H9 (cell line): ENCODE results near the gene SLC46A1. TPM values are rescaled to one million over a fixed set of nuclear protein-coding genes. Genes with fewer than 3 reads are reported as not detected.

Experiments used
- DNase-seq: peaks from one replicate; pipeline ENCODE4 v3.0.0-alpha.2; 2017
- H2AFZ ChIP-seq: one replicate; pipeline ENCODE4 v1.6.1; 2013; ENCODE audit warnings: mild to moderate bottlenecking, low read length, control low read depth, moderate library complexity
- H2AK5ac ChIP-seq: 2 replicates; pipeline ENCODE4 v1.6.1; 2013; ENCODE audit warnings: low read length, control low read depth, mixed read lengths; ENCODE audit not compliant: insufficient read length
- H2BK120ac ChIP-seq: one replicate; pipeline ENCODE4 v1.6.1; 2013; ENCODE audit warnings: low read depth, mild to moderate bottlenecking, low read length, control low read depth, inconsistent platforms; ENCODE audit not compliant: poor library complexity, severe bottlenecking
- H2BK12ac ChIP-seq: 2 replicates; pipeline ENCODE4 v1.6.1; 2013; ENCODE audit warnings: low read length, control low read depth, mixed read lengths, low read depth; ENCODE audit not compliant: insufficient read length
- H2BK15ac ChIP-seq: 2 replicates; pipeline ENCODE4 v1.6.1; 2013; ENCODE audit warnings: low read depth, low read length, control low read depth
- H2BK20ac ChIP-seq: one replicate; pipeline ENCODE4 v1.6.1; 2013; ENCODE audit warnings: low read depth, mild to moderate bottlenecking, low read length, control low read depth, inconsistent platforms; ENCODE audit not compliant: poor library complexity, severe bottlenecking
- H2BK5ac ChIP-seq: 2 replicates; pipeline ENCODE4 v1.6.1; 2013; ENCODE audit warnings: low read length, control low read depth, mixed read lengths; ENCODE audit not compliant: insufficient read length
- H3K14ac ChIP-seq: 2 replicates; pipeline ENCODE4 v1.6.1; 2013; ENCODE audit warnings: low read length, control low read depth; ENCODE audit not compliant: insufficient read depth
- H3K18ac ChIP-seq: 2 replicates; pipeline ENCODE4 v1.6.1; 2013; ENCODE audit warnings: low read depth, mild to moderate bottlenecking, mixed read lengths, low read length, control low read depth; ENCODE audit not compliant: insufficient read length
- H3K23ac ChIP-seq: 2 replicates; pipeline ENCODE4 v1.6.1; 2013; ENCODE audit warnings: low read length, control low read depth, mixed read lengths, low read depth; ENCODE audit not compliant: insufficient read length
- H3K23me2 ChIP-seq: 2 replicates; pipeline ENCODE4 v1.6.1; 2013; ENCODE audit warnings: low read depth, mild to moderate bottlenecking, mixed read lengths, low read length, control low read depth; ENCODE audit not compliant: insufficient read length, poor library complexity, severe bottlenecking
- H3K27ac ChIP-seq: 2 replicates; pipeline ENCODE4 v1.5.1; 2013; ENCODE audit warnings: low read length, control low read depth, mixed read lengths, low read depth; ENCODE audit not compliant: insufficient read length
- H3K27me3 ChIP-seq: 2 replicates; pipeline ENCODE4 v1.6.1; 2013; ENCODE audit warnings: low read length, control low read depth, inconsistent platforms; ENCODE audit not compliant: insufficient read depth
- H3K4ac ChIP-seq: 2 replicates; pipeline ENCODE4 v1.6.1; 2013; ENCODE audit warnings: low read depth, mild to moderate bottlenecking, control low read depth, inconsistent platforms, low read length, moderate library complexity
- H3K4me1 ChIP-seq: 2 replicates; pipeline ENCODE4 v1.6.1; 2013; ENCODE audit warnings: low read length, control low read depth, inconsistent platforms; ENCODE audit not compliant: insufficient read depth
- H3K4me2 ChIP-seq: 2 replicates; pipeline ENCODE4 v1.6.1; 2013; ENCODE audit warnings: low read length, control low read depth, mixed read lengths; ENCODE audit not compliant: insufficient read length, insufficient read depth
- H3K56ac ChIP-seq: 2 replicates; pipeline ENCODE4 v1.6.1; 2013; ENCODE audit warnings: low read depth, mild to moderate bottlenecking, mixed read lengths, low read length, control low read depth; ENCODE audit not compliant: insufficient read length
- H3K79me1 ChIP-seq: 2 replicates; pipeline ENCODE4 v1.6.1; 2013; ENCODE audit warnings: low read depth, mild to moderate bottlenecking, moderate library complexity, low read length, control low read depth, inconsistent platforms; ENCODE audit not compliant: insufficient read depth, poor library complexity, severe bottlenecking
- H3K79me2 ChIP-seq: 2 replicates; pipeline ENCODE4 v1.6.1; 2013; ENCODE audit warnings: low read length, control low read depth, inconsistent platforms; ENCODE audit not compliant: insufficient read depth
- H3K9ac ChIP-seq: 2 replicates; pipeline ENCODE4 v1.6.1; 2013; ENCODE audit warnings: low read length, control low read depth, mixed read lengths; ENCODE audit not compliant: insufficient read length; ENCODE audit errors: extremely low read depth
- H3K9me3 ChIP-seq: one replicate; pipeline ENCODE4 v1.6.1; 2013; ENCODE audit warnings: low read depth, low read length, inconsistent platforms; ENCODE audit not compliant: control insufficient read depth
- H3T11ph ChIP-seq: one replicate; pipeline ENCODE4 v1.6.1; 2013; ENCODE audit warnings: mild to moderate bottlenecking, low read length, control low read depth, inconsistent platforms
- H4K20me1 ChIP-seq: one replicate; pipeline ENCODE4 v1.6.1; 2013; ENCODE audit not compliant: control insufficient read depth, insufficient read length, insufficient read depth
- H4K5ac ChIP-seq: 2 replicates; pipeline ENCODE4 v1.6.1; 2013; ENCODE audit warnings: low read depth, mild to moderate bottlenecking, mixed read lengths, low read length, control low read depth; ENCODE audit not compliant: insufficient read length
- H4K8ac ChIP-seq: replicated peaks from 2 replicates; pipeline ENCODE4 v1.6.1; 2013; ENCODE audit warnings: low read length, control low read depth, mixed read lengths, low read depth; ENCODE audit not compliant: insufficient read length
- H4K91ac ChIP-seq: 2 replicates; pipeline ENCODE4 v1.6.1; 2013; ENCODE audit warnings: low read depth, mild to moderate bottlenecking, moderate library complexity, mixed read lengths, low read length, control low read depth; ENCODE audit not compliant: insufficient read length
- H3K27ac Mint-ChIP-seq, 3 experiments: 2 replicates in 2 of 3; 3 replicates in 1 of 3; pipeline ENCODE4 v1.8.0; 2020 to 2021; ENCODE audit warnings: mixed read lengths in 3 of 3, mild to moderate bottlenecking in 1 of 3, moderate library complexity in 1 of 3
- H3K27me3 Mint-ChIP-seq: 2 replicates; pipeline ENCODE4 v1.8.0; 2021; ENCODE audit warnings: low read depth, mild to moderate bottlenecking, moderate library complexity, mixed read lengths
- H3K36me3 Mint-ChIP-seq, 3 experiments: 2 replicates in 2 of 3; 3 replicates in 1 of 3; pipeline ENCODE4 v1.8.0; 2020 to 2021; ENCODE audit warnings: low read depth in 3 of 3, mixed read lengths in 3 of 3; ENCODE audit not compliant: insufficient read depth in 1 of 3
- H3K4me1 Mint-ChIP-seq, 2 experiments: 2 replicates each; pipeline ENCODE4 v1.8.0; 2020; ENCODE audit warnings: mixed read lengths in 2 of 2
- H3K4me3 Mint-ChIP-seq, 2 experiments: 2 replicates in 1 of 2; 3 replicates in 1 of 2; pipeline ENCODE4 v1.8.0; 2020 to 2021; ENCODE audit warnings: mild to moderate bottlenecking in 2 of 2, mixed read lengths in 2 of 2, moderate library complexity in 1 of 2
- H3K9me3 Mint-ChIP-seq, 2 experiments: 2 replicates in 1 of 2; 3 replicates in 1 of 2; pipeline ENCODE4 v1.8.0; 2020; ENCODE audit warnings: mild to moderate bottlenecking in 2 of 2, mixed read lengths in 2 of 2, moderate library complexity in 1 of 2
- CTCF ChIP-seq: fragments of 200-600 bp; sonication (generic); conservative IDR thresholded peaks from 3 replicates; pipeline ENCODE4 v1.8.0; 2021; ENCODE audit warnings: antibody characterized with exemption, mild to moderate bottlenecking
- WGBS: extraction: QIAGEN DNeasy Blood & Tissue Kit; methylation state at CpG from one replicate; pipeline ENCODE4 v1.1.7; 2013; ENCODE audit warnings: missing lambda C conversion rate, low lambda C conversion rate, mixed read lengths; ENCODE audit not compliant: insufficient read length; ENCODE audit errors: extremely low coverage; 5-methylcytosine and 5-hydroxymethylcytosine counted together
- total RNA-seq: library from RNA; stranded (reverse); gene quantifications from 2 replicates; pipeline ENCODE4 v1.2.1, GENCODE V29; 2021

SLC46A1 gene
- total RNA-seq, 1 experiment from 2014 or later = 8.7 TPM

GRCh38 chr17:28381141-28381825 is 24.7 kb downstream of the SLC46A1 start:
- Histone ChIP-seq H3K9me3 (no peaks in the 10 kb centered on the region), H3K4ac (no peak overlapping the region), H3K23me2 (peaks cover 12% of the 10 kb centered on the region), H4K20me1 (no peaks in the 10 kb centered on the region), H3K4me2 (no peak overlapping the region), H4K8ac (no peak overlapping the region), H3K79me1 (no peaks in the 10 kb centered on the region), H3K27ac (no peak overlapping the region), H3K23ac (no peak overlapping the region), H3K14ac (no peak overlapping the region), H3K79me2 (no peaks in the 10 kb centered on the region), H3K9ac (no peak overlapping the region), H3K56ac (no peak overlapping the region), H3K4me1 (no peaks in the 10 kb centered on the region), H2BK12ac (no peak overlapping the region), H2BK15ac (no peak overlapping the region), H3K27me3 (peaks cover 13% of the 10 kb centered on the region; the same call in 1 of the 2 replicates), H2AK5ac (no peak overlapping the region), H2BK120ac (no peak overlapping the region), H3K18ac (no peak overlapping the region), H4K5ac (no peak overlapping the region), H2BK20ac (no peak overlapping the region), H2AFZ (no peak overlapping the region), H2BK5ac (no peak overlapping the region), H4K91ac (no peak overlapping the region), H3T11ph (no peak overlapping the region)
- H3K4me1 Mint-ChIP-seq = peaks cover 4 to 10% of the 10 kb centered on the region in 2 experiments; a peak in 3 of 4 replicates
- no peak overlapping the region for H3K27ac Mint-ChIP-seq
- H3K4me3 Mint-ChIP-seq = peak overlapping the region in 1 of 2 experiments; percentile 41; a peak in 2 of 5 replicates
- no CpG with 5 or more reads among the region's 72 CpGs for WGBS
- TF ChIP-seq CTCF = peak; percentile 83
- no peaks in the 10 kb centered on the region; a peak in 1 of 7 replicates for H3K36me3 Mint-ChIP-seq
- H3K27me3 Mint-ChIP-seq = peaks cover 90% of the 10 kb centered on the region
- DNase-seq = peak; percentile 92
- no peaks in the 10 kb centered on the region; a peak in 1 of 5 replicates for H3K9me3 Mint-ChIP-seq
